Fibroblast of skin of right biceps (primary cell): ENCODE results near the gene ZNF451.
A peak's percentile ranks its signal among the peaks of the same experiment; 100 is the strongest.

ENCODE experiments used
- DNase-seq: peaks from one replicate; pipeline ENCODE4 v3.0.0-alpha.2; 2013

ZNF451 gene

GRCh38 chr6:57147955-57148858 is 58.2 kb downstream of the ZNF451 start:
- DNase-seq: no peak

GRCh38 chr6:57158658-57159057 is 68.7 kb downstream of the ZNF451 start:
- DNase-seq: peak; percentile 41

- DNase-seq: no peak
These were observed 69.1 kb downstream of the ZNF451 start for GRCh38 chr6:57159127-57159526.

GRCh38 chr6:57162028-57162427 is 72.0 kb downstream of the ZNF451 start:
- peak; percentile 41 for DNase-seq

- DNase-seq: peak; percentile 10
These were observed 72.5 kb downstream of the ZNF451 start for GRCh38 chr6:57162516-57162915.

DNA sequence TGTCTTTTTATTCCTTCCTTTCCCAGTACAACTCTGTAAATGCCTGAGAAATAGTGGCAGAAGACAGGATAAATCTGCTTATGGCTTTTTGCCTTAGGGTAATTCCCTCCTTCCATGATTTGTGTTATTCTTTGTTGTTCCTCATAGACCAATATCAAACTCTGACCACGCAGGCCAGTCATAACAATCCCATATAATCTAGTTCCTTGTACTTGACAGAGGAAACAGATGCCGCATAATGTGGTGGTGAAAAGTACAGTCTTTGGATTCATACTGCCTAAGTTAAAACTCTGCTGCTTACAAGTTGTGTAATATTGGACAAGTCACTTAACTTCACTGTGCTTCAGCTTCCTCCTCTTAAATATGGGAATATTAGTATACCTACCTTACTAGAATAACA is 74.0 kb downstream of the ZNF451 start:
- DNase-seq: no peak

GRCh38 chr6:57165080-57165479 is 75.1 kb downstream of the ZNF451 start:
- DNase-seq: no peak

DNA sequence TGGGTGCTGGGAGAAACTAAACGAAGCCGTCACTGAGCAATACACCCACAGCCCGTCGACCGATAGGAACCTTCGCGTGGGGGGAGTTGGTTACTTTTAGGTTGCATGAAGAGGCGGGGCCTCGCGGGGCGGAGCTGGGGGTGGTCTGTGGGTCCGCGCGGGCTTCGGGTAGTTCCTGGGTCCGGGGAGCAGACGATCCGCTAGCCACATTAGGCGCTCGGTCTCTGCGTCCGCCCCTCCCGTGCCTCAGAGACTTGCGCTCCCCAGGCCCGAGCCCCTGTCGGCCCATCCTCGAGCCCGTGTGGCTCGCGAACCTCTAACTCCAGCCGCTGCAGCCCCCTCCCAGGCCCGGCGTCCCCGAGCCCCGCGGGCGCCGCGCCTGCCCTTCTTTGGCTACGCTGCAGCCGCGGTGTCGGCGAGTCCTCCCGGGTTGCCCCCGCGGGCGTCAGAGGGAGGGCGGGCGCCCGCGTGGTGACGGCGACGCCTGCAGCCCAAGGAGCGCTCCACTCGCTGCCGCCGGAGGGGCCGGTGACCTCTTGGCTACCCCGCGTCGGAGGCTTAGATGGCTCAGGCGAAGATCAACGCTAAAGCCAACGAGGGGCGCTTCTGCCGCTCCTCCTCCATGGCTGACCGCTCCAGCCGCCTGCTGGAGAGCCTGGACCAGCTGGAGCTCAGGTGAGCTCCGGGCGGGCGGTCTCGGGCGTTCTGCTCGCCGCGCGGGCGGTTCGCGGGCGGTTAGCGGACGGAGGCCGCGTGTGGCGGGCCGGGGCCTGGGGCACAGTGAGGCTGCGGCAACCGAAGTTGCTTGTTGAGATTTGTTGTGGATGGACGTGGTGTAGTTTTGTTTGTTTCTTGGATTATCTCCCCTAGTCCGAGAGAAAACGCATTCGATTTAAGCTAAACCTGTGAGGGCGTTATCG is 82.4 kb downstream of the ZNF451 start, which contains the start of gene BAG2:
Gene BAG2 (plus strand): TSS at position 191 of the 920 bp plus-strand sequence. CDS start 372 bp downstream, at position 563.
- DNase-seq: peak; percentile 92

DNA sequence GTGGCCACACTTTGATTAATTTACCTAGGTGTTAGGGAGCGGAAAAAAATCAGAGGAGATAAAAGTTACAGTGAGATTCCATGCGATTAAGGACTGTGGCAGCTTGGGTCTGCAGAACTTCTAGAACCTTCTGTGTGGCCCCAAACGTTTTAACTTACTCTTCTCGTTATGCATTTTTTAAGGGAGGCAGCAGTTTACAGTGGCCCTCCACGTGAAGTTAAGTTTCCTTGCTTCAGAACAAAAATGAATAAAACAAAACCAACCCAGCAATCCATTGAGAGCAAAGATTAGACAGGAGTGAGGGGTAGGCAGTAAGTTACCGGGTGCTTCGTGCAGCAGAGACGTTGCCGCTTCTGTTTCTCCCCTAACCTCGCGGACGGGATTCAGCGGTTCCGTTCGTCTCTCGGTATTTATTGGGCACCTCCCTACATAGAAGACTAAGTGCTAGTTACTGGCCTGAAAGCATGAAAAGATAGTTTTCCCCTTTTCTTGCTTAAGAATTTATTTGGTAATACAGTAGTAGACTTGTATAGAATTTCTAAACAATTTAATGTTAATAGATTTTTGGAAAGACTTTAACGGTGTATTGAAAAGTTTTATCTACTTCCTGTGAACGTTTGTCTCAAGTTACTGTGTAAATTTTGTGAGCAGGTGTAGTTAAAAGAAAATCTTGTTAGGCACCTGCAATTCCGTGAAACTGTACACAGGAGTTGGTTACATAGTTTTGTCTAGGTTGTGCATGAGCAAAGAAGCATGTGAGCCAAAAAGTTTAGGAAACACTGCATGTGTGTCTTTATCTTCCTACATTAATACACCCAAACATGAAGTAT is 83.3 kb downstream of the ZNF451 start:
- DNase-seq: peak; percentile 35

GRCh38 chr6:57173886-57174510 is 84.0 kb downstream of the ZNF451 start:
- peak; percentile 87 for DNase-seq

GRCh38 chr6:57174511-57174907 is 84.5 kb downstream of the ZNF451 start:
- DNase-seq: no peak

DNA sequence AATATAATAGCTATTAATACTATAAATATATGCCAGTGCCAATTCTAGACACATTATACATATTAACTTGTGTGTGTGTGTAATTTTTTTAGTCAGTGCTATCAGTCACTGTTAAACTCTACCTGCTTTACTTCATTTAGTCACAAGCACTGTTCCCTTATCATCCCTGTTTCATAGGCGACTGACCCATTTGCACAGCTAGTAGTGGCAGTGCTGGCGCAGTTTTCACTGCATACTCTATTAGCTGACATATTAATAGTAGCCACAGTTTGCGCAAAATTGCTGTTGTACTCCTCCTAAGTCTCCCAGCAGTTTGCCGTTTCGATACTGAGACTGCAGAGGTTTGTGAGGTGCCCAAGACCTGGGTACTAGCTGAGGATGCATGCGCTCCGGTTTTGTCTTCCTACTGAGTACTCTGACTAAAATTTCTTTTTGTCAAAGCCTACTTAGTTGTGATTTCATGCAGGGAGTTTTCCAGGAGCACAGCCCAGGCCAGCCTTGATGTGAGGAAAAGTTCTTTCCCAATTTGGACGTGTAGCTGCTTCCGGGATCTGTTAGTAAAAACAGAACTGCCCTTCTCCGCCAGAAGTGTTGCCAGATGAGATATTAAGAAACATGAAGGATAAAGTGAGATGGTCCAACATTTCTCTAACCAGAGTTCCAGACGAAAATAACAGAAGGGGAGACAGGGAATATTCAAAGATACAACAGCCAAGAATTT is 87.7 kb downstream of the ZNF451 start:
- DNase-seq: peak; percentile 8

DNA sequence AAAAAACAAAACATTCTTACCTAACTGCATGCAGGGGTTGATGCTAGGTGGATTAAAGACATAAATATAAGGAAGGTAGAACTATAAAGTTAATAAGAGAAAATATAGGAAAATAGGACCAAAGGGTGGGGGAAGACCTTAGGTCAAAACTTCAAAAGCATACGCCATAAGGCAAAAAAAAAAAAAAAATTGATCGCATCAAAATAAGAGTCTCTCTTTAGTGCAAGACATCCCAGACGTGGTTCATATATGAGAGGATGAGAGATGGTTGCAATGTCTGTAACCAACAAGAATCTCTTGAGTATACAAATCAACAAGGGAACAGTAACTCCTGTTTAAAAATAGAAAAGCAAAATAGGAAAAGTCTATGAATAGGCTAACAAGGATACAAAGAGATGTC is 90.6 kb downstream of the ZNF451 start:
- no peak for DNase-seq

DNA sequence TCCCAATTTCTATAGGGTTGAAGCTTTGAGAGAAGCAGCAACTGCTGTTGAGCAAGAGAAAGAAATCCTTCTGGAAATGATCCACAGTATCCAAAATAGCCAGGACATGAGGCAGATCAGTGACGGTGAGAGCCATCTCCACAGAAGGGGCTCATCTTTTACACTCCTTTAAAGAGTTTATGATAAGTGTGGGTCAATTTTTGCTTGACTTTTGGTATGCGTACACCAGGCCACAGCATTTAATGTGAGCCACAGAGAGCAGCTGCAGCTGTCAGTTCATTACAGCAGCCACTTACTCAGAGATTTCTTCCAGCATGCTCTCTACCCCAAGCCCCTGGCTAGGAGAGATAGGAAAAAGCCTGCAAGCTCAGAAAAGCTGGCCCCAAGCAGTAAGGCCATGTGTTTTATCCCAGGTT is 92.0 kb downstream of the ZNF451 start:
- DNase-seq: peak; percentile 4

GRCh38 chr6:57183336-57183735 is 93.3 kb downstream of the ZNF451 start:
- peak; percentile 63 for DNase-seq

- DNase-seq: peak; percentile 61
These were observed 100.2 kb downstream of the ZNF451 start for GRCh38 chr6:57190140-57190539.

DNA sequence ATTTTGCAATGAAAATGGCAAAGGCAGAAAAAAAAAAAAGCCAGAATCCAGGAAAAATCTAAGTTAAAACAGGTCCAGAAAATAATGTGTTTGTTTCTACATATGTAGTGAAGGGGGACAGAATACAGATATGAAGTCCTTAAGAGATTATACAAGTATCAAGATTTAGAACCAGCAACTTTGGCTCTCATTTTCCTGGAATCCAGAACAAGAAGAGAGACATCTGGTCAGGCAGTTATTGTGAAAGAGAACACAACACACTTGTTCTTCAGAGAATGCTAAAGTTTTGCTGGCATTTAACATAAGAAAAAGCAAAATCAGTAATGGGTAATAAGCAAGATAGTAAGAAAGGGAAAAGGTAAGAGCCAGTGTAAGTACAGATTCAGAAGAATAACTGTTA is 103.2 kb downstream of the ZNF451 start:
- DNase-seq: no peak

- no peak for DNase-seq
These were observed 105.5 kb downstream of the ZNF451 start for GRCh38 chr6:57195457-57195856.

- DNase-seq: no peak
These were observed 109.1 kb downstream of the ZNF451 start for GRCh38 chr6:57198926-57199636.

DNA sequence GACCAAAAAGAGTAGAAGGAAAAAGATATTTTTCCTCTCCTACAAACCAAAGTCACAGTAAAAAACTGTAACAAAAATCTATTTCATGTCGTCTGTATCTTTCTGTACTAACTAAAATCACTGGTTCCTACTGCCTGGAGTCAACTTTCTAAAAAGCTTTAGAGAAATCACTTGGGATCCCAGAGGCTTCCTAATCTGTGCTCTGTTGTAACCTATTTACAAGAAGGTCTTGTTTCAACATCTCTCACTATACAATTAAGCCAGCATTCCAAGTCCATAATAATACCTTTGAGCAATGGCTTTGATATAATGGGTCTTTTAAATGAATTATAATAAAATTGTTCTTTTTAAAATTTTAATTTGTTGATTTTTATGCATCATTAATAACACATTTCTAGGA is 111.7 kb downstream of the ZNF451 start:
- no peak for DNase-seq
